SU-DHL-6 (cell line): ENCODE data around the gene ATG2A.

Experiments
- EZH2phosphoT487 ChIP-seq: fragments of 200-600 bp; sonication (generic), shearing (Covaris generic); conservative IDR thresholded peaks from 2 replicates; pipeline ENCODE4 v1.6.1; 2018; ENCODE audit warnings: mild to moderate bottlenecking, antibody characterized with exemption, low read length, moderate library complexity, mixed read lengths
- TF ChIP-seq, protein P1 (sequence below): fragments of 200-600 bp; sonication (generic); IDR thresholded peaks from one replicate; pipeline ENCODE4 v1.5.1; 2017; ENCODE audit warnings: antibody characterized with exemption, mild to moderate bottlenecking, low read length, moderate library complexity; ENCODE audit not compliant: insufficient read depth, poor library complexity, severe bottlenecking

DNA sequence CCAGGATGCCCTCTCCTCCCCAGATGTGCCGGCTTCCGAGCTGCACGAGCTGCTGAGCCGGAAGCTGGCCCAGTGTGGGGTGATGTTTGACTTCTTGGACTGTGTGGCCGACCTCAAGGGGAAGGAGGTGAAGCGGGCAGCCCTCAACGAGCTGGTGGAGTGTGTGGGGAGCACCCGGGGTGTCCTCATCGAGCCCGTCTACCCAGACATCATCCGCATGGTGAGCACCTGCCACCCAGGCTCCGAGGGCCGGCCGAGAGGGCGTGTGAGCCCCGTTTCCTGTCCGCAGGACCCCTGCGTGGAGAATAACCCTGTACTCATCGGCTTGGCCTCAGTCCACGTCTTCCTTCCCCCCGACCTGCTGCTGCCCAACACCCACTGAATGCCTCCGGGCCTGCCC, 9.7 kb upstream of the ATG2A start:
- TF ChIP-seq, protein P1, sequence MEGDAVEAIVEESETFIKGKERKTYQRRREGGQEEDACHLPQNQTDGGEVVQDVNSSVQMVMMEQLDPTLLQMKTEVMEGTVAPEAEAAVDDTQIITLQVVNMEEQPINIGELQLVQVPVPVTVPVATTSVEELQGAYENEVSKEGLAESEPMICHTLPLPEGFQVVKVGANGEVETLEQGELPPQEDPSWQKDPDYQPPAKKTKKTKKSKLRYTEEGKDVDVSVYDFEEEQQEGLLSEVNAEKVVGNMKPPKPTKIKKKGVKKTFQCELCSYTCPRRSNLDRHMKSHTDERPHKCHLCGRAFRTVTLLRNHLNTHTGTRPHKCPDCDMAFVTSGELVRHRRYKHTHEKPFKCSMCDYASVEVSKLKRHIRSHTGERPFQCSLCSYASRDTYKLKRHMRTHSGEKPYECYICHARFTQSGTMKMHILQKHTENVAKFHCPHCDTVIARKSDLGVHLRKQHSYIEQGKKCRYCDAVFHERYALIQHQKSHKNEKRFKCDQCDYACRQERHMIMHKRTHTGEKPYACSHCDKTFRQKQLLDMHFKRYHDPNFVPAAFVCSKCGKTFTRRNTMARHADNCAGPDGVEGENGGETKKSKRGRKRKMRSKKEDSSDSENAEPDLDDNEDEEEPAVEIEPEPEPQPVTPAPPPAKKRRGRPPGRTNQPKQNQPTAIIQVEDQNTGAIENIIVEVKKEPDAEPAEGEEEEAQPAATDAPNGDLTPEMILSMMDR, result no peak
- no peak for TF ChIP-seq EZH2phosphoT487
